BLaER1 (cell line): ENCODE measurements around the gene VIPR2.
"Not testable (repeated sequence)": the region's sequence is repeated elsewhere in the genome, so short reads cannot be mapped to it uniquely, and the experiment has no call there.

ENCODE experiments used
- H3K27ac ChIP-seq: shearing (Covaris generic); formaldehyde crosslinking; 2 replicates; pipeline ENCODE4 v1.8.1; 2022
- H3K27me3 ChIP-seq: shearing (Covaris generic); formaldehyde crosslinking; 2 replicates; pipeline ENCODE4 v1.8.1; 2022
- H3K36me3 ChIP-seq: shearing (Covaris generic); formaldehyde crosslinking; 2 replicates; pipeline ENCODE4 v1.8.1; 2022
- H3K4me1 ChIP-seq: shearing (Covaris generic); formaldehyde crosslinking; 2 replicates; pipeline ENCODE4 v1.8.1; 2022
- H3K4me2 ChIP-seq: shearing (Covaris generic); formaldehyde crosslinking; 2 replicates; pipeline ENCODE4 v1.8.1; 2022
- H3K4me3 ChIP-seq: shearing (Covaris generic); formaldehyde crosslinking; 2 replicates; pipeline ENCODE4 v1.8.1; 2022
- H3K9ac ChIP-seq: shearing (Covaris generic); formaldehyde crosslinking; 2 replicates; pipeline ENCODE4 v1.8.1; 2022
- H3K9me3 ChIP-seq: shearing (Covaris generic); formaldehyde crosslinking; 2 replicates; pipeline ENCODE4 v1.8.1; 2022
- H4K20me1 ChIP-seq: shearing (Covaris generic); formaldehyde crosslinking; 2 replicates; pipeline ENCODE4 v1.8.1; 2022
- Cebpa-rat ChIP-seq: shearing (Covaris generic); IDR thresholded peaks from 2 replicates; pipeline ENCODE4 v1.8.1; 2022

The VIPR2 gene

DNA sequence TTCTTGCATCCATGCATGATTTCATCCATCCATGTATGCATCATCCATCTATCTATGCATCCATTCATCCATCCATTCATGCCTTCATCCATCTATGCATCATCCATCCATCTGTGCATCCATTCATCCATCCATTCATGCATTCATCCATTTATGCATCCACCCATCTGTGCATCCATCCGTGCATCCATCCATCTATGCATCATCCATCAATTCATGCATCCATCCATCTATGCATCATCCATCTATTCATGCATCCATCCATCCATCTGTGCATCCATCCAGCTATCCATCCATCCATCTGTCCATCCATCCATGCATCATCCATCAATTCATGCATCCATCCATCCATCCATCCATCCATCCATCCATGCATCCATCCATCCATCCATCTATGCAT is 157.0 kb downstream of the VIPR2 start:
- Histone ChIP-seq H3K9ac (no peak overlapping the region), H3K4me1 (peaks cover 6% of the 10 kb centered on the region; the same call in 1 of the 2 replicates), H3K4me2 (no peak overlapping the region), H3K4me3 (no peak overlapping the region), H3K36me3 (no peaks in the 10 kb centered on the region), H4K20me1 (no peaks in the 10 kb centered on the region), H3K9me3 (peaks cover 54% of the 10 kb centered on the region), H3K27me3 (no peaks in the 10 kb centered on the region), H3K27ac (no peak overlapping the region)
- TF ChIP-seq Cebpa-rat, result no peak

GRCh38 chr7:158985583-158985982 is 159.1 kb downstream of the VIPR2 start:
- Histone ChIP-seq H3K4me2 (no peak overlapping the region), H3K9ac (no peak overlapping the region), H3K36me3 (no peaks in the 10 kb centered on the region), H4K20me1 (no peaks in the 10 kb centered on the region), H3K9me3 (peaks cover 75% of the 10 kb centered on the region), H3K4me1 (no peaks in the 10 kb centered on the region), H3K27me3 (no peaks in the 10 kb centered on the region), H3K4me3 (no peak overlapping the region), H3K27ac (no peak overlapping the region)
- no peak for TF ChIP-seq Cebpa-rat

DNA sequence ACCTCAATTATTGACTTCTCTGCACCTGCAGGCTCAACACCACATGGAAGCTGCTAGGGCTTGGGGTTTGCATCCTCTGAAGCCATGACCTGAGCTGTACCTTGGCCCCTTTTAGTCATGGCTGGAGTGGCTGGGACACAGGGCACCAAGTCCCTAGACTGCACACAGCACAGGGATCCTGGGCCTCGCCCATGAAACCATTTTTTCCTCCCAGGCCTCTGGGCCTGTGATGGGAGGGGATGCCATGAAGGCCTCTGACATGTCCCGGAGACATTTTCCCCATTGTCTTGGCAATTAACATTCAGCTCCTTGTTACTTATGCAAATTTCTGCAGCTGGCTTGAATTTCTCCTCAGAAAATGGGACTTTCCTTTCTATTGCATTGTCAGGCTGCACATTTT is 160.7 kb downstream of the VIPR2 start:
- H3K4me2 ChIP-seq, H3K4me1 ChIP-seq, H3K4me3 ChIP-seq, H3K27me3 ChIP-seq, H3K27ac ChIP-seq, H3K36me3 ChIP-seq, H3K9ac ChIP-seq, H4K20me1 ChIP-seq: not testable (repeated sequence)
- H3K9me3 ChIP-seq, result peaks cover 91% of the 10 kb centered on the region

DNA sequence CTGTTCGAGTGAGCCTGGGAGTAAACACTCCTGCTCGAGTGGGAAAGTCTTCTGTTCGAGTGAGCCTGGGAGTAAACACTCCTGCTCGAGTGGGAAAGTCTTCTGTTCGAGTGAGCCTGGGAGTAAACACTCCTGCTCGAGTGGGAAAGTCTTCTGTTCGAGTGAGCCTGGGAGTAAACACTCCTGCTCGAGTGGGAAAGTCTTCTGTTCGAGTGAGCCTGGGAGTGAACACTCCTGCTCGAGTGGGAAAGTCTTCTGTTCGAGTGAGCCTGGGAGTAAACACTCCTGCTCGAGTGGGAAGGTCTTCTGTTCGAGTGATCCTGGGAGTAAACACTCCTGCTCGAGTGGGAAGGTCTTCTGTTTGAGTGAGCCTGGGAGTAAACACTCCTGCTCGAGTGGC is 162.6 kb downstream of the VIPR2 start:
- not testable (repeated sequence) for H3K27me3 ChIP-seq, H3K9ac ChIP-seq, H3K27ac ChIP-seq, H4K20me1 ChIP-seq, H3K4me2 ChIP-seq, H3K36me3 ChIP-seq
- Histone ChIP-seq H3K4me3 (0 out of 2 replicates have a peak overlapping the region, but pooled peaks have one; percentile 2), H3K9me3 (peaks cover 94% of the 10 kb centered on the region), H3K4me1 (peaks cover 14% of the 10 kb centered on the region)

DNA sequence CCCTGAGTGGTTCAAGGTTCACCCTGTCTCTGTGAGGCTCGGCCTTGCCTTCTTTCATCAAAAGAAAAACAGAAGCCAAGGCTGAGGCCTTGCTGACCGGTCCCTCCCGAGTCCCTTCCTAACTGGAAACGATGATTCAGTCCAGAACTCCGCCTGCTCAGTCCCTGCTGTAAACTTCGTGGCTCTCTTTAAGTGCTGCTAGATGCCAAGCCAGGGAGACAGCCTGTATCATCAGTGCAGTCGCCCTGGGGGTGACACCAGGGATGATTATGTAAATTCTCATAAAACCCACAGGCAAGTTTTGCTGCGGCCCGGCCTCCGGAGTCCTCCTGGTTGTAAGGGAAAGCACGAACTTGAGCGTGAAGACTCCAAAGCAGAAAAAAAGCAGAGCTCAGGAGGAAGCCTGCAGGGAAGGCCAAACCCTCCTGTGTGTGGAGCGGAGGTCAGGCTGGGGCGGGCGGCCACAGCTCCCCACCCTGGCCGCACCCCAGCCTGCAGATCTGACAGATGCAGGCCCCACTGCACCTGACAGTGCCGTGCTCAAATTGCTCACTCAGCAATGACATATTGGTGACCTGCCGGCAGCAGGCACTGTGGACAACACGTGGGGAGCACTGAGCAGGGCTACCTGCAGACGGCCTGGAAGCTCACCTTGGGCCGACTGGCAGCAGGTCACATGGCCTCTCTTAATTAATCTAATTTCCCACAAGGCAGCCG is 164.9 kb downstream of the VIPR2 start:
- Histone ChIP-seq H3K9me3 (peaks cover 90% of the 10 kb centered on the region), H3K9ac (no peak overlapping the region), H4K20me1 (peaks cover 7% of the 10 kb centered on the region; the same call in 1 of the 2 replicates), H3K4me3 (no peak overlapping the region), H3K27ac (no peak overlapping the region), H3K4me1 (peaks cover 31% of the 10 kb centered on the region), H3K36me3 (no peaks in the 10 kb centered on the region), H3K27me3 (no peaks in the 10 kb centered on the region), H3K4me2 (no peak overlapping the region)
- TF ChIP-seq Cebpa-rat, result no peak

- Histone ChIP-seq H3K4me1 (peaks cover 31% of the 10 kb centered on the region), H3K36me3 (no peaks in the 10 kb centered on the region), H3K9me3 (peaks cover 90% of the 10 kb centered on the region), H3K4me2 (no peak overlapping the region), H3K27me3 (no peaks in the 10 kb centered on the region), H3K9ac (no peak overlapping the region), H4K20me1 (peaks cover 7% of the 10 kb centered on the region; the same call in 1 of the 2 replicates), H3K27ac (no peak overlapping the region), H3K4me3 (no peak overlapping the region)
- TF ChIP-seq Cebpa-rat, result no peak
Observed at GRCh38 chr7:158979023-158979529, 165.6 kb downstream of the VIPR2 start.
